ENCODE results near the gene DEGS2.

DEGS2 gene

DNA sequence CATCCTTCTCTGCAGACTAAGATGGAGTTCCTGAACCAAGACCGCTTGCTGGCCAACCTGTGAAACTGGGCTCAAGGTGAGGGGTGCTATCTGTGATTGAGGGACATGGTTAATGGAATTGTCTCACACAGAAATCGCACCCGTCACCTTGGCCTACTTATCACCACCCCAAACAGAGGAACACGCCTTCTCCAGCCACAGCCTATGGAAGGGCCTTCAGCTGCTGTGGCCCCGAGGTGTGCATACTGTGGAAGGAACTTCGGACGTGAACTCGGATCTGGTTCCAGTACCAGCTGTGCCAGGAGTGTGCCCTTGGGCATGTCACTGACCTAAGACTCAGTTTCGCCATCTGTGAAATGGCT, 49.9 kb downstream of the DEGS2 start:
- H3K79me2 ChIP-seq (ENCODE audit: low read length) = no peaks in the 10 kb centered on the region
- no peak overlapping the region for H3K9ac ChIP-seq (ENCODE audit: low read length)
- H2AFZ ChIP-seq (ENCODE audit: low read length) = no peak overlapping the region
- H4K20me1 ChIP-seq (ENCODE audit: insufficient read depth, low read length) = no peaks in the 10 kb centered on the region
- no peaks in the 10 kb centered on the region for H3K9me3 ChIP-seq (replicated peaks; ENCODE audit: insufficient read depth, low read length)
- TF ChIP-seq, protein P1, sequence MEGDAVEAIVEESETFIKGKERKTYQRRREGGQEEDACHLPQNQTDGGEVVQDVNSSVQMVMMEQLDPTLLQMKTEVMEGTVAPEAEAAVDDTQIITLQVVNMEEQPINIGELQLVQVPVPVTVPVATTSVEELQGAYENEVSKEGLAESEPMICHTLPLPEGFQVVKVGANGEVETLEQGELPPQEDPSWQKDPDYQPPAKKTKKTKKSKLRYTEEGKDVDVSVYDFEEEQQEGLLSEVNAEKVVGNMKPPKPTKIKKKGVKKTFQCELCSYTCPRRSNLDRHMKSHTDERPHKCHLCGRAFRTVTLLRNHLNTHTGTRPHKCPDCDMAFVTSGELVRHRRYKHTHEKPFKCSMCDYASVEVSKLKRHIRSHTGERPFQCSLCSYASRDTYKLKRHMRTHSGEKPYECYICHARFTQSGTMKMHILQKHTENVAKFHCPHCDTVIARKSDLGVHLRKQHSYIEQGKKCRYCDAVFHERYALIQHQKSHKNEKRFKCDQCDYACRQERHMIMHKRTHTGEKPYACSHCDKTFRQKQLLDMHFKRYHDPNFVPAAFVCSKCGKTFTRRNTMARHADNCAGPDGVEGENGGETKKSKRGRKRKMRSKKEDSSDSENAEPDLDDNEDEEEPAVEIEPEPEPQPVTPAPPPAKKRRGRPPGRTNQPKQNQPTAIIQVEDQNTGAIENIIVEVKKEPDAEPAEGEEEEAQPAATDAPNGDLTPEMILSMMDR (IDR thresholded peaks at IDR 0.05; ENCODE audit: low read length) = no peak
- TF ChIP-seq EZH2phosphoT487 (IDR thresholded peaks at IDR 0.05; ENCODE audit: low read length) (no peak), EZH2 (optimal IDR thresholded peaks at IDR 0.05; ENCODE audit: low read depth, low read length) (no peak)
- H3F3A ChIP-seq (ENCODE audit: insufficient read depth, low read length) = no peaks in the 10 kb centered on the region
- no peaks in the 10 kb centered on the region for H3K27me3 ChIP-seq (replicated peaks; ENCODE audit: insufficient read depth, low read length)
- no peak for DNase-seq
- no peak overlapping the region for H3K4me2 ChIP-seq (ENCODE audit: low read depth, low read length)
- H3K4me1 ChIP-seq (ENCODE audit: low read length) = no peaks in the 10 kb centered on the region
- no peaks in the 10 kb centered on the region for H3K9me2 ChIP-seq (replicated peaks; ENCODE audit: insufficient read depth, low read length)
- no peaks in the 10 kb centered on the region for H3K36me3 ChIP-seq (replicated peaks; ENCODE audit: insufficient read depth, low read length)
- no peak overlapping the region for H3K4me3 ChIP-seq (ENCODE audit: low read length)
- no peak overlapping the region for H3K27ac ChIP-seq (ENCODE audit: low read length)

DNA sequence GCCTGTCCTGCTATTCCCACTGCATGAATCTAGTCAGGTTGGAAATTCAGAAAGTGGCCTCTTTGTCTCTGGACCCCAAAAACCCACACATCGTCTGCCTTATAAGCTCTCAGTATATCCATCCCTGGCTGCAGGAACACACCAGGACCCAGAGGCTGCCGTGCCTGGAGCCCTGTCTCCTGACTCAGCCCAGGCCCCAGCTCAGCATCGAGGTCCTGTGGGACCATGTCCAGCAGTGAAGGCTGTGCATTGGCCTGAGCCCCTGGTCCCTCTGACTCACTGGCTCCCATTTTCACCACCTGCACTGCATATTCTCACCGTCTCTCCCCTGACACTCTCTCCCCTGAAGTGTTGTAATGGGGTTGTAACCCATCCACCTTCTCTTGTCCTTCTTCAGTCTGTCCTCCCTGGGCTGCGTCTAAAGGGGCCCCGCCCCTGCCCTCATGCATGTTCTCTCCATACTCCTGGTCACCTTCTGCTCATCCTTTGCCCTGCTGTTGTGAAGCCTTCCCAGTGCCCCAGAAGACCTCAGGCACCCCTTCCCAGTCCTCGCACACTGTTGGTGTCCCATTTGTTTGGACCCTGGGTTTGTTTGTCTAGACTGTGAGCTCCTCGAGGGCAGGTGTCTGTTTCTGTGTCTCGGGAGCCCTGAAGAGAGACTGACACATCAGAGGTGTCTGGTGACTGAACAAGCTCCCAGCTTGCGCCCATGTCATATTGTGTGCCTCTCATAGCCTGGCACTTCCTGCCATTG, 50.4 kb downstream of the DEGS2 start:
- Histone ChIP-seq H3F3A (ENCODE audit: insufficient read depth, low read length) (no peaks in the 10 kb centered on the region), H3K4me3 (ENCODE audit: low read length) (no peak overlapping the region), H2AFZ (ENCODE audit: low read length) (no peak overlapping the region), H3K4me1 (ENCODE audit: low read length) (no peaks in the 10 kb centered on the region), H3K9me2 (replicated peaks; ENCODE audit: insufficient read depth, low read length) (no peaks in the 10 kb centered on the region), H3K27me3 (replicated peaks; ENCODE audit: insufficient read depth, low read length) (no peaks in the 10 kb centered on the region), H4K20me1 (ENCODE audit: insufficient read depth, low read length) (no peaks in the 10 kb centered on the region), H3K27ac (ENCODE audit: low read length) (no peak overlapping the region), H3K36me3 (replicated peaks; ENCODE audit: insufficient read depth, low read length) (no peaks in the 10 kb centered on the region), H3K9me3 (replicated peaks; ENCODE audit: insufficient read depth, low read length) (no peaks in the 10 kb centered on the region), H3K4me2 (ENCODE audit: low read depth, low read length) (no peak overlapping the region), H3K79me2 (ENCODE audit: low read length) (no peaks in the 10 kb centered on the region), H3K9ac (ENCODE audit: low read length) (no peak overlapping the region)
- DNase-seq = no peak
- TF ChIP-seq EZH2phosphoT487 (IDR thresholded peaks at IDR 0.05; ENCODE audit: low read length) (no peak), EZH2 (optimal IDR thresholded peaks at IDR 0.05; ENCODE audit: low read depth, low read length) (no peak)
- TF ChIP-seq, protein P1 (IDR thresholded peaks at IDR 0.05; ENCODE audit: low read length) = no peak

DNA sequence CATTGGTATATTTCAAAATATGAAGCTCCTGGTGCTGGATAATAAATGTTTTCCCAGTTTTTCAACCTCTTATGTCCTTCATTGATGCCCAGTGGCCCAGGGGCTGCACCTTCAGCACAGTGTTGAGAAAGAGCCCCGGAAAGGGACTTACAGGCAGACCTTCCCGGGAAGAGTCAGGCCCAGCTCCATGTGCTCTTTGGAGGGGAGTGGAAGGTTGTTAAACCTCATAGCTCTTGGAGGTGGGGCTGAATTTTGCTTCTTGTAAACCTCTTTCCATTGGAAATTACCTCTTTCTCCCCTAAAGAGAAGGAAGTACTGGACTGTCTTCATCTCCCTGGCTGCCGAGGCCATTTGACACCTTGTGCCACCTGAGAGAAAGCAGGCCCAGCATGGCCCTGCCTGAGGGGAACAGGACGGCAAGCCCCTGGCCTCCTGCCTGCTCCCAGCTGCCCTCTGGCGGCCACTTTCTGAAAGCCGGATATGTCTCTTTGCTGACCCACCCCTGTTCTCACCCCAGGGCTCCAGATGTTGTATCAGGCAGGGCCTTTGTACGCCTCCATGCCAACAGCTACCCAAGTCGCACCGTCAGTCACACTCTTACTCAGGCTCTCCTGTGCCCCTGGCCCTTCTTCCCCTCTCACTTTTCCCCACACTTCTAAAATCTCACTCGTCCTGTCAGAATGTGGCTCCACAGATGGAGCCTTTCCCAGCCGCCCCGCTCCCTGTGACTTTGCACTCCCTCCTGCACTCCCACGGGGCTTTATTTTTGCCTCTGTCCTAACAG, 51.2 kb downstream of the DEGS2 start:
- Histone ChIP-seq H3K27ac (ENCODE audit: low read length) (no peak overlapping the region), H3K79me2 (ENCODE audit: low read length) (no peaks in the 10 kb centered on the region), H3K4me1 (ENCODE audit: low read length) (no peaks in the 10 kb centered on the region), H3K36me3 (replicated peaks; ENCODE audit: insufficient read depth, low read length) (no peaks in the 10 kb centered on the region), H3K27me3 (replicated peaks; ENCODE audit: insufficient read depth, low read length) (no peaks in the 10 kb centered on the region), H4K20me1 (ENCODE audit: insufficient read depth, low read length) (no peaks in the 10 kb centered on the region), H3K9me3 (replicated peaks; ENCODE audit: insufficient read depth, low read length) (no peaks in the 10 kb centered on the region), H3K9me2 (replicated peaks; ENCODE audit: insufficient read depth, low read length) (no peaks in the 10 kb centered on the region), H2AFZ (ENCODE audit: low read length) (no peak overlapping the region), H3K4me3 (ENCODE audit: low read length) (no peak overlapping the region), H3K4me2 (ENCODE audit: low read depth, low read length) (no peak overlapping the region), H3F3A (ENCODE audit: insufficient read depth, low read length) (no peaks in the 10 kb centered on the region), H3K9ac (ENCODE audit: low read length) (no peak overlapping the region)
- TF ChIP-seq, protein P1 (IDR thresholded peaks at IDR 0.05; ENCODE audit: low read length) = peak; percentile 62
- no peak for TF ChIP-seq EZH2phosphoT487 (IDR thresholded peaks at IDR 0.05; ENCODE audit: low read length)
- TF ChIP-seq EZH2 (optimal IDR thresholded peaks at IDR 0.05; ENCODE audit: low read depth, low read length) = no peak
- DNase-seq = peak; percentile 36
